OCI-LY3 (cell line): ENCODE results near the gene GLYATL3.

ENCODE experiments used
- CTCF ChIP-seq: fragments of 200-600, 300-600 bp; sonication (generic); IDR thresholded peaks from 2 replicates; pipeline ENCODE4 v1.5.1; 2014; ENCODE audit warnings: antibody characterized with exemption, low read length, low read depth
- EZH2phosphoT487 ChIP-seq: fragments of 200-600 bp; shearing (Covaris generic); IDR thresholded peaks from 2 replicates; pipeline ENCODE4 v1.6.1; 2018; ENCODE audit warnings: antibody characterized with exemption, mixed run types, low read depth

DNA sequence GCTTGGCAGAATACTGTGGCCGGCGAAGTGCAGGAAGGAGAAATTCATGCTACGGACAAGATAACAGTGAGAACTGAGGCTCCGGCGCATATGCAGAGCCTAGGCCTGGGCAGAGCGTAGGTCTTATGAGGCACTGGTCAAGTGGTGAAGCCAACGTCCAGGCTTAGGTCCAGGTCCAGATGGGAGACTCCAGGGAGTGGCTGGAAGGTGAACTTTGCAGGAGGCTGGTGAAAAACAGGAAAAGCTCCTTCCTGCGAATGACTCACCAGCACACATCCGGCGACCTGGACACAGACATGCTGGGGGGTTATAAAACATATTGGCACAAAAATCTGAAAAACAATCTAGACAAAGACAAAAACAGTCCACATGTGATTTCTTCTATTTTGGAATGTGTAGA is 66.1 kb downstream of the GLYATL3 start:
- TF ChIP-seq CTCF (no peak), EZH2phosphoT487 (no peak)
